Smooth muscle cell (in vitro differentiated cells): ENCODE results near the gene PANX2. TPM values are rescaled to one million over a fixed set of nuclear protein-coding genes. Genes with fewer than 3 reads are reported as not detected.

Experiments
- DNase-seq: peaks from one replicate; lab custom pipeline; 2025; ENCODE audit not compliant: unreplicated experiment; lab: John Stamatoyannopoulos, UW
- H2AFZ ChIP-seq: fragments of 200-600 bp; sonication (generic); 2 replicates; pipeline ENCODE4 v1.6.0; 2016; ENCODE audit warnings: antibody characterized with exemption, low read depth, mild to moderate bottlenecking
- H3F3A ChIP-seq: fragments of 200-600 bp; sonication (generic); 2 replicates; pipeline ENCODE4 v1.6.0; 2017; ENCODE audit warnings: antibody characterized with exemption, low read depth
- H3K27ac ChIP-seq: fragments of 200-600 bp; sonication (generic); 2 replicates; pipeline ENCODE4 v1.5.1; 2016; ENCODE audit warnings: low read depth, mild to moderate bottlenecking
- H3K27me3 ChIP-seq: fragments of 200-600 bp; sonication (generic); 2 replicates; pipeline ENCODE4 v1.6.1; 2016; ENCODE audit warnings: low read depth, mild to moderate bottlenecking
- H3K36me3 ChIP-seq: fragments of 200-600 bp; sonication (generic); 2 replicates; pipeline ENCODE4 v1.5.1; 2016; ENCODE audit warnings: low read depth
- H3K4me1 ChIP-seq: fragments of 200-600 bp; sonication (generic); 2 replicates; pipeline ENCODE4 v1.5.1; 2016; ENCODE audit warnings: low read depth
- H3K4me2 ChIP-seq: fragments of 200-600 bp; sonication (generic); 2 replicates; pipeline ENCODE4 v1.6.0; 2016; ENCODE audit warnings: mild to moderate bottlenecking
- H3K4me3 ChIP-seq: fragments of 200-600 bp; sonication (generic); 2 replicates; pipeline ENCODE4 v1.5.1; 2016; ENCODE audit warnings: mild to moderate bottlenecking
- H3K79me2 ChIP-seq: fragments of 200-600 bp; sonication (generic); 2 replicates; pipeline ENCODE4 v1.6.0; 2016; ENCODE audit warnings: low read depth, mild to moderate bottlenecking
- H3K9ac ChIP-seq: fragments of 200-600 bp; sonication (generic); 2 replicates; pipeline ENCODE4 v1.6.0; 2016; ENCODE audit warnings: low read depth
- H3K9me3 ChIP-seq: fragments of 200-600 bp; sonication (generic); replicated peaks from 2 replicates; pipeline ENCODE4 v1.5.1; 2016; ENCODE audit warnings: low read depth
- H4K20me1 ChIP-seq: fragments of 200-600 bp; sonication (generic); 2 replicates; pipeline ENCODE4 v1.6.0; 2016; ENCODE audit warnings: low read depth
- CTCF ChIP-seq: fragments of 200-600 bp; sonication (generic); IDR thresholded peaks from 2 replicates; pipeline ENCODE4 v1.5.1; 2017; ENCODE audit warnings: borderline replicate concordance, mild to moderate bottlenecking, antibody characterized with exemption; ENCODE audit not compliant: insufficient read depth, poor library complexity, severe bottlenecking
- WGBS: methylation state at CpG from one replicate; pipeline ENCODE4 v1.1.7; 2016; ENCODE audit warnings: low lambda C conversion rate; 5-methylcytosine and 5-hydroxymethylcytosine counted together
- polyA plus RNA-seq: library from polyadenylated mRNA; unstranded; fragments of >200 nt; fragmentation: Nextera tagmentation; extraction: Ambion mirVana; gene quantifications from 2 replicates; pipeline ENCODE4 v1.2.1, GENCODE V29; 2016
- total RNA-seq: library from RNA; depleted of rRNA; stranded (reverse); fragments of >200 nt; gene quantifications from 2 replicates; pipeline ENCODE4 v1.2.3, GENCODE V29; 2014

PANX2 gene
- total and polyA plus RNA-seq, 2 experiments from 2014 or later = 2.9 to 5.1 TPM

- Histone ChIP-seq H3K4me3 (no peak overlapping the region), H3K9me3 (no peaks in the 10 kb centered on the region), H3K4me2 (no peak overlapping the region), H3K4me1 (peaks cover 18% of the 10 kb centered on the region), H3K27ac (no peak overlapping the region), H3K79me2 (peaks cover 24% of the 10 kb centered on the region), H3K9ac (no peak overlapping the region), H4K20me1 (peaks cover 39% of the 10 kb centered on the region), H3K36me3 (no peaks in the 10 kb centered on the region), H3K27me3 (no peaks in the 10 kb centered on the region), H2AFZ (no peak overlapping the region), H3F3A (no peaks in the 10 kb centered on the region)
- TF ChIP-seq CTCF = no peak
- WGBS = 94% methylated on average over 11 of the region's 16 CpGs
- DNase-seq = no peak
Observed at GRCh38 chr22:50198624-50199017, 28.1 kb downstream of the PANX2 start.

GRCh38 chr22:50199251-50199721 is 28.8 kb downstream of the PANX2 start:
- WGBS = 93% methylated on average over 18 of the region's 18 CpGs
- Histone ChIP-seq H3F3A (no peaks in the 10 kb centered on the region), H3K27ac (no peak overlapping the region), H3K79me2 (peaks cover 30% of the 10 kb centered on the region), H3K9ac (no peak overlapping the region), H3K9me3 (no peaks in the 10 kb centered on the region), H3K4me2 (peak overlapping the region; percentile 93), H4K20me1 (peaks cover 39% of the 10 kb centered on the region), H3K4me3 (peak overlapping the region; percentile 93), H3K4me1 (peaks cover 18% of the 10 kb centered on the region), H2AFZ (no peak overlapping the region), H3K36me3 (no peaks in the 10 kb centered on the region), H3K27me3 (no peaks in the 10 kb centered on the region)
- no peak for TF ChIP-seq CTCF
- DNase-seq = no peak

- Histone ChIP-seq H3K9ac (peak overlapping the region; percentile 71), H3K27me3 (no peaks in the 10 kb centered on the region), H3K4me2 (peak overlapping the region; percentile 93), H3K36me3 (no peaks in the 10 kb centered on the region), H3K27ac (no peak overlapping the region), H3F3A (peaks cover 3% of the 10 kb centered on the region), H4K20me1 (peaks cover 46% of the 10 kb centered on the region), H2AFZ (peak overlapping the region; percentile 66), H3K4me3 (peak overlapping the region; percentile 93), H3K79me2 (peaks cover 31% of the 10 kb centered on the region), H3K9me3 (no peaks in the 10 kb centered on the region), H3K4me1 (peaks cover 18% of the 10 kb centered on the region)
- DNase-seq = no peak
- no peak for TF ChIP-seq CTCF
- 15% methylated on average over 22 of the region's 34 CpGs for WGBS
Observed at GRCh38 chr22:50199829-50200460, 29.4 kb downstream of the PANX2 start.
